Thyroid gland (tissue), 4 donors: Measurements from ENCODE around the gene TMEM255B. TPM values are rescaled to one million over a fixed set of nuclear protein-coding genes. Genes with fewer than 3 reads are reported as not detected.

Experiments used
- DNase-seq, 2 donors: peaks; one replicate each; pipeline ENCODE4 v3.0.0-alpha.2; 2019
- H3K27ac ChIP-seq, 3 donors: fragments of 200-600 bp; sonication (generic); 1 replicate in 2 of 3; 2 replicates in 1 of 3; pipeline ENCODE4 v1.5.1; 2016 to 2019; ENCODE audit warnings: mild to moderate bottlenecking in 1 of 3, moderate library complexity in 1 of 3
- H3K27me3 ChIP-seq: fragments of 200-600 bp; sonication (generic); one replicate; pipeline ENCODE4 v1.5.1; 2019
- H3K36me3 ChIP-seq, 2 donors: fragments of 200-600 bp; sonication (generic); one replicate each; pipeline ENCODE4 v1.5.1; 2016 to 2019
- H3K4me1 ChIP-seq, 2 donors: fragments of 200-600 bp; sonication (generic); one replicate each; pipeline ENCODE4 v1.5.1; 2017 to 2019
- H3K4me3 ChIP-seq, 3 donors: fragments of 200-600 bp; sonication (generic); replicated peaks in 1 of 3; 1 replicate in 2 of 3; 2 replicates in 1 of 3; pipeline ENCODE4 v1.5.1; 2016; ENCODE audit warnings: mild to moderate bottlenecking in 1 of 3
- H3K9me3 ChIP-seq: fragments of 200-600 bp; sonication (generic); one replicate; pipeline ENCODE4 v1.5.1; 2017
- CTCF ChIP-seq, 6 experiments: fragments of 200-600 bp in 3 of 6; fragments of 450-650 bp in 3 of 6; sonication (generic) in 3 of 6; IDR thresholded peaks; one replicate each; pipeline ENCODE4 v1.5.1; 2016 to 2019; ENCODE audit warnings: antibody characterized with exemption in 6 of 6, mild to moderate bottlenecking in 2 of 6, inconsistent platforms in 1 of 6, moderate library complexity in 1 of 6
- POLR2A ChIP-seq, 2 donors: fragments of 450-650 bp; IDR thresholded peaks; one replicate each; pipeline ENCODE4 v1.6.1; 2017; ENCODE audit warnings: antibody characterized with exemption in 2 of 2, mild to moderate bottlenecking in 2 of 2, moderate library complexity in 1 of 2
- WGBS, 2 donors: methylation state at CpG; one replicate each; pipeline ENCODE4 v1.1.5; 2017; 5-methylcytosine and 5-hydroxymethylcytosine counted together
- intact Hi-C: fragments of 100-400 bp; cut with DNase I; formaldehyde crosslinking; loops from one replicate; pipeline ENCODE4 v1.15.1; 2023
- total RNA-seq, 4 donors: library from RNA; depleted of rRNA; stranded (reverse); fragments of >200 nt; gene quantifications; one replicate each; pipeline ENCODE4 v1.2.3, GENCODE V29; 2016

TMEM255B gene
- total RNA-seq, 4 donors from 2014 or later = 6.1 to 9.2 (median 8.3) TPM

GRCh38 chr13:113735194-113735593, 23.8 kb upstream of the TMEM255B start:
- no peak for DNase-seq
- Histone ChIP-seq H3K4me3 (no peak overlapping the region), H3K27ac (no peak overlapping the region), H3K4me1 (no peaks in the 10 kb centered on the region), H3K9me3 (no peaks in the 10 kb centered on the region), H3K27me3 (no peaks in the 10 kb centered on the region), H3K36me3 (no peaks in the 10 kb centered on the region)
- intact Hi-C loops = no loop called here
- no peak for TF ChIP-seq POLR2A (IDR thresholded peaks at IDR 0.05)
- TF ChIP-seq CTCF (IDR thresholded peaks at IDR 0.05) = no peak
- 93 to 95% methylated on average over 14 to 26 of the region's 26 CpGs for WGBS, 2 donors

- H3K27me3 ChIP-seq = no peaks in the 10 kb centered on the region
- H3K4me3 ChIP-seq = no peak overlapping the region
- WGBS, 2 donors = 96 to 100% methylated on average over 2 to 12 of the region's 14 CpGs
- DNase-seq = no peak
- intact Hi-C loops = no loop called here
- no peaks in the 10 kb centered on the region for H3K4me1 ChIP-seq
- no peak overlapping the region for H3K27ac ChIP-seq
- no peaks in the 10 kb centered on the region for H3K9me3 ChIP-seq
- no peak for TF ChIP-seq CTCF (IDR thresholded peaks at IDR 0.05)
- TF ChIP-seq POLR2A (IDR thresholded peaks at IDR 0.05) = no peak
- no peaks in the 10 kb centered on the region for H3K36me3 ChIP-seq
These were observed 23.3 kb upstream of the TMEM255B start for GRCh38 chr13:113735750-113736149.

GRCh38 chr13:113736258-113736731, 22.7 kb upstream of the TMEM255B start:
- Histone ChIP-seq H3K36me3 (no peaks in the 10 kb centered on the region), H3K4me3 (no peak overlapping the region), H3K27ac (no peak overlapping the region), H3K4me1 (no peaks in the 10 kb centered on the region), H3K9me3 (no peaks in the 10 kb centered on the region), H3K27me3 (no peaks in the 10 kb centered on the region)
- no peak for DNase-seq
- 77 to 95% methylated on average over 6 to 10 of the region's 10 CpGs for WGBS, 2 donors
- TF ChIP-seq POLR2A (IDR thresholded peaks at IDR 0.05) (no peak), CTCF (IDR thresholded peaks at IDR 0.05) (no peak)
- intact Hi-C loops = no loop called here

- Histone ChIP-seq H3K27ac (no peak overlapping the region), H3K9me3 (no peaks in the 10 kb centered on the region), H3K27me3 (no peaks in the 10 kb centered on the region), H3K36me3 (no peaks in the 10 kb centered on the region), H3K4me3 (no peak overlapping the region), H3K4me1 (peaks cover 0 to 7% of the 10 kb centered on the region in 2 donors)
- WGBS, 2 donors = 79 to 84% methylated on average over 5 of the region's 5 CpGs
- intact Hi-C loops = no loop called here
- no peak for DNase-seq
- TF ChIP-seq CTCF (IDR thresholded peaks at IDR 0.05) = no peak
- no peak for TF ChIP-seq POLR2A (IDR thresholded peaks at IDR 0.05)
These were observed 21.2 kb upstream of the TMEM255B start for GRCh38 chr13:113737803-113738202.

- Histone ChIP-seq H3K27me3 (no peaks in the 10 kb centered on the region), H3K9me3 (no peaks in the 10 kb centered on the region), H3K27ac (no peak overlapping the region), H3K4me1 (peaks cover 0 to 7% of the 10 kb centered on the region in 2 donors), H3K4me3 (no peak overlapping the region), H3K36me3 (no peaks in the 10 kb centered on the region)
- TF ChIP-seq CTCF (IDR thresholded peaks at IDR 0.05) = no peak
- TF ChIP-seq POLR2A (IDR thresholded peaks at IDR 0.05) = no peak
- intact Hi-C loops = no loop called here
- DNase-seq = no peak
- 81 to 92% methylated on average over 11 to 14 of the region's 22 CpGs for WGBS, 2 donors
These were observed 19.3 kb upstream of the TMEM255B start for GRCh38 chr13:113739527-113740285.
